ENCODE results near the gene PELI1. TPM values are rescaled to one million over a fixed set of nuclear protein-coding genes. Genes with fewer than 3 reads are reported as not detected.

The PELI1 gene
- total RNA-seq, 1 donor from 2014 or later, result 8.2 TPM

DNA sequence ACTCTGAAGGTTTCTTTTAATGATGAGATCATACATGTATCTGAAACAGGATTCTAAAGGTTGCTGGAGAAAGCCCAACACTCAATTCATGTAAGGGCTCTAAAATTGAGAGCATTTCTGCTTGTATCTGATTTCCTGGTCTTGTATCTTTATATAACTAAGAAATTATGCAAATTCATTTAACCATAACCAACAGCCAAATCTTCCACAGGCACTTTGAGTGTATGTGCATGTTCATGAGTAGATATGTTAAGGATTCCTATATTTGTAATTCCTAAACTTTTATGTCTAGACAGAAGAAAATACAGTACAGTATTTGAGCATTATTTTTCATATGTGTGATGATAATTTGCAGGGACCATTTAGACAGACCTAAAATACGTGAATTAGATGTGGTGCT lies 20.4 kb upstream of the PELI1 start:
- no peak for DNase-seq
- no peak for ATAC-seq
- intact Hi-C loops (cut with micrococcal nuclease), result no loop called here

DNA sequence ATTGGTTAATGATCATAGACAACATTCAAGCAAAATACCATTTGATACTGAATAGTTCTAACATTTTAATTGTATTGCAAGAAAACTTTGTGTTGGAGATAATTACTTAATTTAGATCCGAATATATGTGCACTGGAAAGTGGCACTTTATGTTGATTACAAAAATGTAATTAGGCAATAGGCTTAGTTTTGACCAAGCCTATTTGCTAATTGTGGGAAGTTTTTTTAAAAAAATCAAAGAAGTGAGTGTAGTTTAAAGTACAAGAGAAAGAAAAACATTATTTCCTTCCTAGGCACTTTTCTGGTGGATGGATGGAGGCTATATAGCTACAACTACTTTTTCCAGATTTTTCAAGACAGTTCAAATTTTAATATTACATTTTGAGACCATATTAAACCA lies 18.3 kb upstream of the PELI1 start:
- no peak for ATAC-seq

DNA sequence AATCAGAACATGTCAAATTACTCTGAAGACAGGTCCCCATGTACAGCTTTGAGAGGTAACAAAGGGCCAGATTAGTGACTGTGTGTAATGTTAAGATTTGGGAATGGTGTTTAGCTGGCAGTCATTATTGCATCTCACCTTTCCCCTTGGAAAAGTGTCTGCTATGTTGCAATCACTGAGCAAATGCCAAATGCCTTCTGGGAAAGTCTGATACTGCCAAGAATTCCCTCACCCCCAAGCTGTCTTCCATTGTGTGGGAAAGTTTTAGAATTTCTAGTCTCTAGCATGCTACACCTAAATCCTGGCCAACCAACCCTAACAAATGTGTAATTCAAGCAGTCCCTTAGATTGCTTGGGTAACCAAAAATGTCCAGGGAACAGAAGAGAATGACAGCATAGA lies 13.6 kb upstream of the PELI1 start:
- intact Hi-C loops (cut with micrococcal nuclease), result no loop called here
- ATAC-seq (peak; percentile 64), DNase-seq (no peak)

More for the DNA sequence above, 18.3 kb upstream of the PELI1 start:
- DNase-seq, result no peak
- intact Hi-C loops (cut with micrococcal nuclease), result no loop called here

DNA sequence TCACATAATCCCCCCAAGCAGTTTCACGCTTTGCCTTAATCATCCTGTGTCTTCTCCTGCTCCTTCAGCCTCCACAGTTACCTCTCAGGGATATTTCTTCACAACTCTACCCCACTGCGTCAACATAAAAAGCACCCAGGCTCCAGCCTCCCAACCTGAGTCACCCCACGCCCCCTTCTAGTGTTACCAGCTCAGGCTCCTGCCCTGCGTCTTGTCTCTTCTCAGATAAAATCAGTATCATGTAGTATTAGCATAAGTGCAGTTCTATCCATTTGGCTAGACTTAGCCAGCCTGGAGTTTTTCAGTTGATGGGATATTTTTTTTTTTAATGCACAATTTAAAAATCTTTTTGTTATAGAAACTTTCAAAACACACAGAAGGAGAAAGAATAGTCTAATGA lies 9.6 kb upstream of the PELI1 start:
- intact Hi-C loops (cut with micrococcal nuclease), result no loop called here
- ATAC-seq (no peak), DNase-seq (no peak)

DNA sequence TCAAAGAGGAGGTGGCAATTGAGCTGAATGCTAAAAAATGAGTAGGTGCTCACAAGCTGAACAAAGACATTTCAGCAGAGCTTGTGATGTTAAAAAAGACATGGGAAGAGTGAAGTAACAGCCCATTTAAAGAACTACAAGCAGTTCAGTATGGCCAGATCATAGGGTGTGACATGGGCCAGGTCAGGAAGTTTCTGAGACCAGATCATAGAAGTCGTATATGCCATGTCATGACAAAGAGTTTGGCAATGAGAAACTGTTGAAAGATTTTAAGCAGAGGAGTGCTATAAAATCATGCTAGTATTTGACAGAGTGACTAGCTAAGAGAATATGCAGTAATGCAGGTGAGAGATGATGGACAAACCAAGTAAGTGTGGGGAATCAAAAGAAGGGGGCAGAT lies 7.3 kb upstream of the PELI1 start:
- no peak for DNase-seq
- intact Hi-C loops (cut with micrococcal nuclease), result no loop called here
- no peak for ATAC-seq

DNA sequence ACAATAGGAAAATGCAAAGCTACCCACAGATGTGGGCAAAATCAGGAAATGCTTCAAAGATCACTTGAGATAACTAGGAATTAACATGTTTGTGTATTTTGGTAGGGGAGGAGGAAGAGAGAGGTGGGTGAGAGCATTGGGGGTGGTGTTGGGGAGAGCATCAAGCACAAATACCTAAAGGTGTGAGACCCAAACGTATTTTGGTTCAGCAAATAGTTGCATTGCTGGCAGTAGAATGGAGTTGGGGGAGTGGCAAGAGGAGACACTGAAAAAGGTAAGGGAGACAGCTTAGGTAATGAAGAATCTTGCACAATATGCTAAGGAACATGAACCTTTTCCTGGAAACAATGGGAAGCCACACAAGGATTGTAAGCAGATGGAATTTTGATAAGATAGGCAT lies 1.5 kb upstream of the PELI1 start:
- intact Hi-C loops (cut with micrococcal nuclease), result no loop called here
- no peak for ATAC-seq
- DNase-seq, result no peak

DNA sequence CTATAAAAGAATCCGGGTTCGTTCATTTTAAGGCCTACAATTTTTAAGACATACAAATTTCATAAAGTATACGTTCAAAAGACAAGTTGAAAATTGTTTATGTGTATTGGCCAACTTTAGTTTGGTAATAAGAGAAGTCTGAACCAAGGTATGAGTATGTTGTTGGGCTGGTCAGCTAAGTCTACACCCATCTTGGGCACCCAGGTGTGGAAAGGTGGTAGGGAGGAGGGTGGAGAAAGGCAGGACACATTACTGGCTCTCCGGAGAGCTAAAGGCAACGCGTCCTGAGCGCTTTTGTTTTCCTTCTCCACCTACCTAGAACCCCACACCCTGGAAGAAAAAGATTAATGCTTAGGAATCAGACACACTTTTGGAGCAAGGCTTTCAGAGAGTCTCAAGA lies 899 bp upstream of the PELI1 start:
- ATAC-seq (no peak), DNase-seq (no peak)
- intact Hi-C loops (cut with micrococcal nuclease), result no loop called here

DNA sequence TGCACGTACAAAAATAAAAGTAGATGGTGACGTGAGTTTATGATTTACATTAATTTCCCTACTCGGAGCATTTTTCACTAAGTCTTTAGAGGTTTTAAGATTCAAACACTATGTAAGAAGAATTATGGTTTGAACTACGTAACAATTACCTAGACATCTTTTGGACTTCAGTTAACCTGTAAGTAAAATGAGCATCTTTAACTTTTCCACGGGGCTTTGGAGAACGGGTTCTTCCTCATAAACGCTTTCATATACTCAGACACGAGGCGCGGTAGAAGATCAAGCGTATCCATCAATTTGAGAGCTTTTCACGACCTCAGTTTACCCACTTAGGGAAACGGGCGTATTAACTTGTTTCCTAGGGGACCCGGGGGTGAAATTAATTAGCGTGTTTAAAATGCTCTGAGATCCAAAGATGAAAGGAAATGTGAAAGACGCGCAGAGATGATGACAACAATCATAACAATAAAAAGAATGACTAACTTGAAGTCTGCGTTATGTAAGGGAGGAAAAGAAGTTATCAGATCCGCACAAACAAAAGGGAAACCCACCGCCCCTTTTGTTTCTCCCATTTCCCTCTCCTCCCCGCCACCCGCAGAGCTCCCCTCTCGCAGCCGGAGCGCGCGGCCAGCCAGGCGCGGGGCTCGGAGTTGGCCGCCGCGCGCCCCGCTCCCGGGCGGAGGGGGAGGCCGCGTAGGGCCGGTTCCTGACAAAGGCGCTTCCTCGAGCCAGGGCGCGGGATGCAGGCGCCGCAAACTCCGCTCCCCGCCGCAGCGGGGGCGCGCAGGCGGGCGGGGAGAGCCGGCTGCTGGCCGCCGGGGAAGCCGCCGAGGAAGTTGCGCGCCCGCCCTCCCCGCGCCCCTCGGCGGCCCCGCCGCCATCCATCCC lies 807 bp downstream of the PELI1 start:
- DNase-seq (peak; percentile 67), ATAC-seq (peak; percentile 58)
- intact Hi-C loops (cut with micrococcal nuclease), result no loop called here

DNA sequence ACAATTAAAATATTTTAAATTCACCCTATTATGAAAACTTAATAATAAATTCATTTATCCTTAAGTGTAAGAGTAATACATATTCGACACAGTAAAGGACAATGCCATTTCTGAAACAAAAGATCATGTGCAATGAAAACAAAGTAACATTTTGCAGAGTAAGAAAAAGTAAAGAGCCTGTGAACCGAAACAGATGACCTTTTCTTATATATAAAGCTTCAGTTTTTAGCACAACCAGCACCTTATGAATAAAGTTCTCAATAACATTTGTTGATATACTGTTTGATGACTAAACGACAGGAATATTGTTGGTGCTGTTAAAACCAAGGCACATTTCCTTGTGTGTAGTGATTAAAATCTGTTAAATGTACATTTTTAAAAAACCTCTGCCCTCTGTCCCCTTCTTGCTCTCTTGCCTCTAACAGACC lies 1.5 kb downstream of the PELI1 start:
- intact Hi-C loops (cut with micrococcal nuclease), result no loop called here
- DNase-seq (no peak), ATAC-seq (no peak)

DNA sequence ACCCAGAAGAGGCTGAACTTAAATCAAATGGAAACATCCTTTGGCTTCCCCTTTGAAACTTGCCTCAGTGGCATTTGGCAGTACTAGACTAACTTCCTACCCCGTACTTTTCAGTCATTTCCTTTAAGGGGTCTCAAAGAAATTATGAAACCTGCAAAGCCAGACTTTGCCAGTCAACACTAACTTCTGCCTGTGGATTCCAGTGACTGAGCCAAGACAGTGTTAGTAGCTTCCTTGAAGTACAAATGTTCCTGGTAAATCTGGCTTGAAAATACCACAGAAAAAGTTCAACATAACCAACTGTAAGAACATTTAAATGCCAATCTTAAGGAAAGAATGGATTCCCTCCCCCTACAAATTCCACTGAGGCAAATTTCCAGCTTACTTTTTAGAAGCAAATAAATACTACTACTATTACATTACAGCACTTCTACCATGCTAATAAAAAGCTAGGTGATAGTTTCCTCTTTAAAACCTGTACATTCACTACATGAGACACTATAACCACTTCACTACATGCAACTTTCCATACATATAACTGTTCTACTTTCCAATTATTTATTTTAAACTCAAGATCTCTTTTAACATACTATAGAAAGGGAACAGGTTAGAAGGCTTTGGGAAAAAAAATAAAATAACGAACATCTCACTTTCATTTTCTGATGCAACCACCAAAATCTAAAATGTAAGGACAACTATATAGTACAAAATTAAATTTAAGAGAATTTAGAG lies 2.4 kb downstream of the PELI1 start:
- intact Hi-C loops (cut with micrococcal nuclease), result no loop called here
- ATAC-seq (no peak), DNase-seq (no peak)

DNA sequence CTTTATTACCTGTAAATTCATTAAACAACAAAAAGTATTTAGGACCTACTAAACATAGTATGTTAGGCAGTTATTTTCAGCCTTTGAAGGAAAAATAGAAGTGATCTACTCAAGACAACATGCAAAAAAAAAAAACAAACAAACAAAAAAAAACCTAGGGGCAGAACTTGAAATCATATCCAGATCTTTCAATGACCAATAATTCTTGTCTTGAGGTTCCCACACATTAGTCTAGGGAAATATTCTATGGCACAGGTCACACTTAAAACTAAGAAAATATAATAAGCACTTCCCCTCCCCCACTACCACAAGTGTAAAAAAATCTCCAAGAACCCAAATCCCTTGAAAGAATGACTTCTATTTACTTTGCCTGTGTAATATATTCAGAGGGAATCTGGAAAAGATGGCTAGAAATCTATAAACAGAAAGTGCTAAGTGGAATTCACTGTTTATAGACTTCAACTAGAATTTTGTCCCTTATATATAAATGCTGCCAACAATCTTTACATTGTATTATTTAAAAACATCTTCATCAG lies 3.5 kb downstream of the PELI1 start:
- intact Hi-C loops (cut with micrococcal nuclease), result no loop called here
- DNase-seq, result no peak
- ATAC-seq, result no peak

DNA sequence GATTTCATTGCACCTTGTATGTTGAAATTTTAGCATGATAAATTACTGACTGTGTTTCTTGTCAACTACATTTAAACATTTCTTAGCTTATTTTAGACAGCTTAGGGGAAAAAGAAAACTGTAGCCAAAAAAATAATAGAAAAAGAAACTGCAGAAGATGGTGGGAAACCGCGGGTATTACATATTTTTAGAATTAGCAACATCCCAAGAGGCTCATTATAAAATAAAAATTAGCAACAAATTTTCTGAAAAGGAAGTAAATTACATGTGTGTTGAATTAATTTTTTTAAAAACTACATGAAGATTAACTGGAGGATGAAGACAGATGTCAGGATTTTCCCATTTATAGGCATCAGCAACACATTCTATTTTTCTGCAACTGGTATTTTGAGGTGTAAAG lies 4.3 kb downstream of the PELI1 start:
- DNase-seq (no peak), ATAC-seq (no peak)
- intact Hi-C loops (cut with micrococcal nuclease), result no loop called here

DNA sequence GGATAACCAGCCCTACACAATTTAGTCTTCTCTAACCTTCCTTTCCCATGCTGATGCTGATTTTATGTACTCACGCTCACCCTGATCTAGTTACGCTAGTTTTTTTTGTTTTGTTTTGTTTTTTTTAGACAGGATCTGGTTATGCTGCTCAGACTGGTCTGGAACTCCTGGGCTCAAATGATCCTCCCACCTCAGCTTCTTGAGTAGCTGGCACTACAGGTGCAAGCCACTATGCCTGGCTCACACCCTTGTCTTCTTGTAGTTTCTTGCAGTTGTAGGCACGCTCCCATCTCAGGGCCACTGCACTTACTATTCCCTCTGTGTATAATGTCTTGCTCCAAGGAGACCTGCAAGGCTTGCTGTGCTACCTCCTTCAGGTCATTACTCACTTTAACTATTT lies 6.2 kb downstream of the PELI1 start:
- intact Hi-C loops (cut with micrococcal nuclease), result no loop called here
- no peak for DNase-seq
- ATAC-seq, result no peak

DNA sequence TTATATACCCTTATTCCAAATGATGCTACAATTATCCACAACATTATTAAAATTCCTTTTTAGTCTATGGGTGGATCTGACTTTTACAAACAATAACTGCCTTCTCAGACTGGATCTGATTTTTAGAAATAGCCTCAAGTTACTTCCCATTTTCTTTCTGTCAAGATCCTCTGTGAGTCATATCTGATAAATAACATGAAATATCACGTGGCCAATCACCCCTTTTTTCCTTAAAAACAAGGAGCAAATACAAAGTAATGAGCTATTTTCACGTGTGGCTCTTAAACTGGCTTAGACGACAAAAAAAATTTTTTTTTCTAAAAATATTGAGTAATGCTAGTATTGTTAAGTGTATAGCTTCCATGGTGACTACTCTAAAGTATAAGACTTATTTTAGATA lies 6.7 kb downstream of the PELI1 start:
- DNase-seq (no peak), ATAC-seq (no peak)
- intact Hi-C loops (cut with micrococcal nuclease), result no loop called here

DNA sequence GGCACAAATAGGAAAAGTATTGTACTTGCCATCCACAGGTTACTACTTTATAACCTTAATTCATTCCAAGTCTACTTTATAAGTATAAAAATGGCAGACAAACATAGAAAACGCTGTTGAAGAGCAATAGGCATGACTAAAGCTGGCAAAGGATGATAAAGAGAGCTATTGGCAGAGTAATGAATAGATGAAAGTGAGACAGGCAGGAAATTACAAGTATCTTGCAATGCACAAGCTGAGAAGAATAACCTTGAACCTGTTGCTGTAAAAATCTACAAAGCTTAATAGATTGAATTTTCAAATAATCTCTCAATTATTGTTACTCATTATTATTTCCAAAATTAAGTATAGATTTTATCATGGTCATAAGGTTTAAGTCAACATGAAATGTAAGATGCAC lies 8.8 kb downstream of the PELI1 start:
- ATAC-seq (no peak), DNase-seq (no peak)
- intact Hi-C loops (cut with micrococcal nuclease), result no loop called here

DNA sequence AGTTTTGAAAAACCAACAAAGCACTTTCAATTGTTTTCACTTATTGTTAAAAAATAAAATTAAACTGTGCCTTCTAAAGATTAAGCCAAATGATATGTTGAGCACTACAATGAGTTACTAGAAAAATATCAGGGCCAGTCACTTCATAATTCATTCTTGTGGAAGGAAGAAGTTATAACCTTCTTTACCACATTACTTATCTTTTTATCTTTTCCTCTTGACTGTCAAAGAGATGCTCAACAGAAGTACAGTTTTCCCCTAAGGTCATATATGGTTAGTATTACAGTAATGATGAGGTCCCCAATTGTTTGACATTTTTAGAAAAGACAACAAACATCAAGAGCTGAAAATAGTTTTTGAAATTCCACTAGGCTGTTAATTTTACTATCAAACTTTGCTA lies 9.4 kb downstream of the PELI1 start:
- ATAC-seq, result no peak
- no peak for DNase-seq
- intact Hi-C loops (cut with micrococcal nuclease), result no loop called here

DNA sequence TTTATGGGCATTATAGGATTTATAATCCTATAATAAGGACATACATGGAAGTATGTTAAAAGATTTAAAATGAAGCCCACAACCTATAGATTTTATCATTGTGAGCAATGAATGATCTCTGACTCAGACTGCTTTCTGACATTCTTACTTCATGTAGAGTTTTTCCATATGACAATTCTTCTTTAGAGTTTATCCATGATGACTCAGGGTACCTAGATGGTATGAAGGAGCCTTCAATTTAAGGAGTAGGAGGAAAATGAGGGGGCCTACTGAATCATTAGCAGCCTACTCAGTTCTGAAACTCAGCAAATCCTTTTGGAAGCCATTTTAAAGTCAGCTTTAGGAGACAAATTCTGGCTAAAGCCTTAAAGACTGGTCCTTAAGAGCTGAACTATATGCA lies 10.4 kb downstream of the PELI1 start:
- no peak for DNase-seq
- intact Hi-C loops (cut with micrococcal nuclease), result no loop called here
- ATAC-seq, result no peak

DNA sequence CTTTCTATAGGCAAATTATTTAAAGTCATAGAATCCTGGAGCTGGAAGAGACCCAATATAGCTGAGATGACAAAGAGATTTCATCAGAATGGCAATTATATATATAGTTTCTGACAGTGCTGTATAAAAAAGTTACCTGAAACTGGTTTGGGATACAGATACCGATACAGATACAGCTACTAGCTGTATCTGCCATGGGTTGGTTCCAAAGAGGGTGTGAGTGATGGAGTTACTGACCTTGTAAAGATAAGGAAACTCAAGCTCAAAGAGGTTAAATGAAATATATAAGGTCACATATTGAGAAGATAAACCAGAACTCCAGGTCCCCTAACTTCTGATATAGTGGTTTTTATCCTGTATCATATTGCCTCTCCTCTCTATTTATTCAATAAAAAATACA lies 10.9 kb downstream of the PELI1 start:
- intact Hi-C loops (cut with micrococcal nuclease), result no loop called here
- ATAC-seq (no peak), DNase-seq (no peak)

DNA sequence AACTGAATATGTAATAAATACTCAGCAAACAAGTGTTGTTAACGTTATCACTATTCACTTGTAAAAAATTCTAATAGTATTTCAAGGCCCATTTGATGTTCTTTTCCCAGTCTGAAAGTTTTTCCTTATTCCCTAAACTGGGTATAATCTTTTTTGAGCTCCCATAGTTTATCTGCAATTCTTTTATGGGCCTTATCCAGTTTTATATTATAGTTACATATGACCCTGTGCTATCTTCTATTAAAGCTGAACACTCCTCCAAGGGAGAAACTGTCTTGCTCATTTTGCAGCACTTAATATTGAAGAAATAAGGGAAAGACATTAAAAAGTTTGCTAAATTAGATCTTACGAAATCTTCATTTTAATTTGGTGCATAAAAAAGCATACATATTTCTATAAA lies 13.9 kb downstream of the PELI1 start:
- intact Hi-C loops (cut with micrococcal nuclease), result no loop called here
- no peak for DNase-seq
- ATAC-seq, result no peak

DNA sequence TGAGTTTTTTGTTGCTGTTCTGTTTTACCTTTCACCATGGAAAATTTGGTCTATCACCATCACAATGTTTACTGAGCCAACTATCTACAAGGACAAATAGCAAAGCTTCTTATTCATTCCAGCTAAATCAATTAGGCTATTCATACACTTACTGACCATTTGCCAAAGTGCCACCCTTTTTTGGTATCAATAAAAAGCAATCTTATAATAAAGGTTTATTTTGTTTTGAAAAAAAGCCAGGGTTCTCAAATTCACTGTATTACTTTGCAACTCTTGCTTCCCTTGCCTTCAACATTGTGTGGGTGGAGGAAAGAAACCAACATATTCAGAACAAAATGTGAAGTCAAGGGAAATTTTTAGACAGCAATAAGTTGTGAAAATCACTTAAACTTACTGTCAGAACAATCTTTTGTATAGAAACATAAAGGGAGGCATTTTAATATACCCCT lies 15.3 kb downstream of the PELI1 start:
- DNase-seq (no peak), ATAC-seq (no peak)
- intact Hi-C loops (cut with micrococcal nuclease), result no loop called here

DNA sequence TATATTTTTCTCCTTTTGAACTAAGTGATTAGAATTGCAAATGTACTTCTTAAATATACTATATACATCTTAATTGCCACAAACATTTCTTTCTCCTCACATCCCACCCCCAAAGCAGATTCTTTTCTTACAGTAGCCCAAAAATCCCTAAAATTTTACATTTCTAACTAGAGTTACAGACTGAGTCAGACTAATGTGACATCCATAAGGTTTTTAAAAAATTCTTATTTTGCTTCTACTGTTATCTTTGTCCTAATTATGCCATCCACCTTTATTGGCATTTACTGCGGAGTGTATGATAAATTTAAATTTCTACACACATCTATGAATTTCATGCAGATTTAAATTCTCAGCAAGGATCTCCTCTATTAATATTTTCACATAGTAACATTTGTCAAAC lies 15.8 kb downstream of the PELI1 start:
- intact Hi-C loops (cut with micrococcal nuclease), result no loop called here
- ATAC-seq, result no peak
- DNase-seq, result no peak
